H1 (cell line): Measurements from ENCODE around the gene AKR7A3. TPM values are rescaled to one million over a fixed set of nuclear protein-coding genes. Genes with fewer than 3 reads are reported as not detected.

Experiments used
- CREB1 ChIP-seq: IDR thresholded peaks from 2 replicates; pipeline ENCODE4 v1.6.1; 2012; ENCODE audit warnings: inconsistent platforms
- CTBP2 ChIP-seq: IDR thresholded peaks from 2 replicates; pipeline ENCODE4 v1.7.0; 2011; ENCODE audit warnings: borderline replicate concordance, mild to moderate bottlenecking, moderate library complexity, mixed read lengths, low read length; ENCODE audit not compliant: insufficient read depth, insufficient read length
- EGR1 ChIP-seq: IDR thresholded peaks from 2 replicates; pipeline ENCODE4 v1.6.1; 2011; ENCODE audit warnings: low read depth, low read length, borderline replicate concordance
- FOSL1 ChIP-seq: IDR thresholded peaks from 2 replicates; pipeline ENCODE4 v1.6.1; 2011; ENCODE audit warnings: mild to moderate bottlenecking, low read depth, low read length, moderate library complexity; ENCODE audit not compliant: insufficient read depth
- JUND ChIP-seq: IDR thresholded peaks from 2 replicates; pipeline ENCODE4 v1.6.1; 2011; ENCODE audit warnings: mild to moderate bottlenecking, improper control_type of control experiment, low read length
- MAFK ChIP-seq: IDR thresholded peaks from 2 replicates; pipeline ENCODE4 v1.6.1; 2012; ENCODE audit warnings: low read depth, mild to moderate bottlenecking, improper control_type of control experiment, low read length
- SIRT6 ChIP-seq: IDR thresholded peaks from one replicate; pipeline ENCODE4 v1.7.1; 2012; ENCODE audit warnings: low read length, inconsistent platforms
- SP4 ChIP-seq: IDR thresholded peaks from 2 replicates; pipeline ENCODE4 v1.6.1; 2012; ENCODE audit warnings: low read length, inconsistent platforms
- polyA plus RNA-seq, 7 experiments: library from polyadenylated mRNA; depleted of rRNA in 3 of 7; stranded (reverse) in 5 of 7; unstranded in 2 of 7; fragments of >200 nt in 5 of 7; fragments of 200-250 nt in 2 of 7; gene quantifications; 1 replicate in 5 of 7; 2 replicates in 1 of 7; 4 replicates in 1 of 7; pipeline versions ENCODE4 v1.2.1 to v1.2.3, GENCODE V29; 2011 to 2013; ENCODE audit warnings: missing spikeins in 2 of 7, mixed read lengths in 2 of 7
- total RNA-seq: library from RNA; stranded (reverse); fragmentation: NEBNext Ultra II Directional; extraction: Animal tissue kit (Norgen Biotek cat#: 25700); gene quantifications from 2 replicates; pipeline ENCODE4 v1.2.1, GENCODE V29; 2021
- TF ChIP-seq, protein P1 (sequence below): fragments of 300-600 bp; sonication (generic); IDR thresholded peaks from 2 replicates; pipeline ENCODE4 v1.7.1; 2012; ENCODE audit warnings: low read length, moderate library complexity, mild to moderate bottlenecking, inconsistent platforms; ENCODE audit not compliant: insufficient replicate concordance

Gene AKR7A3
- total and polyA plus RNA-seq, 2 of the 8 experiments (the other 6 are each of a cell fraction or from before 2014, with no cell fraction given): 0.62 to 0.65 TPM

DNA sequence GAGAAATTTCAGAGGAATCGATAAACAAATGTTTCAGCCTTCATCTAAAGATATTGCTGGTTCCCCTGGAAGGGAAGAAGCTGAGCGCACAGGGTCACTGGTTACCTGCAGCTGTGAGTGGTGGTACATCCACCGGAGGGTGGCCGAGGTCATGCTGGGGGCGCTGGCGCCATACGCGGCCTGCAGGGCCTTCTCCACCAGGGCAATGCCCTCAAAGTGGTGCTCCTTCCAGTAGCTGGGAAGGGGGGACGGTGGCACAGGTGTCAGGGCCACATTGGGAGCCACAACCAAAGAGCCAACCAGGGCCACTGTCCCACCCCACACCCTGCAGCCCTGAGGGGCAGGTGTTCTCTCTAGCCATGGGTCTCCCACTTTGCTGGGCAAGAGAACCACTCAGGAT lies 4.7 kb downstream of the AKR7A3 start (continued):
- TF ChIP-seq, protein P1, sequence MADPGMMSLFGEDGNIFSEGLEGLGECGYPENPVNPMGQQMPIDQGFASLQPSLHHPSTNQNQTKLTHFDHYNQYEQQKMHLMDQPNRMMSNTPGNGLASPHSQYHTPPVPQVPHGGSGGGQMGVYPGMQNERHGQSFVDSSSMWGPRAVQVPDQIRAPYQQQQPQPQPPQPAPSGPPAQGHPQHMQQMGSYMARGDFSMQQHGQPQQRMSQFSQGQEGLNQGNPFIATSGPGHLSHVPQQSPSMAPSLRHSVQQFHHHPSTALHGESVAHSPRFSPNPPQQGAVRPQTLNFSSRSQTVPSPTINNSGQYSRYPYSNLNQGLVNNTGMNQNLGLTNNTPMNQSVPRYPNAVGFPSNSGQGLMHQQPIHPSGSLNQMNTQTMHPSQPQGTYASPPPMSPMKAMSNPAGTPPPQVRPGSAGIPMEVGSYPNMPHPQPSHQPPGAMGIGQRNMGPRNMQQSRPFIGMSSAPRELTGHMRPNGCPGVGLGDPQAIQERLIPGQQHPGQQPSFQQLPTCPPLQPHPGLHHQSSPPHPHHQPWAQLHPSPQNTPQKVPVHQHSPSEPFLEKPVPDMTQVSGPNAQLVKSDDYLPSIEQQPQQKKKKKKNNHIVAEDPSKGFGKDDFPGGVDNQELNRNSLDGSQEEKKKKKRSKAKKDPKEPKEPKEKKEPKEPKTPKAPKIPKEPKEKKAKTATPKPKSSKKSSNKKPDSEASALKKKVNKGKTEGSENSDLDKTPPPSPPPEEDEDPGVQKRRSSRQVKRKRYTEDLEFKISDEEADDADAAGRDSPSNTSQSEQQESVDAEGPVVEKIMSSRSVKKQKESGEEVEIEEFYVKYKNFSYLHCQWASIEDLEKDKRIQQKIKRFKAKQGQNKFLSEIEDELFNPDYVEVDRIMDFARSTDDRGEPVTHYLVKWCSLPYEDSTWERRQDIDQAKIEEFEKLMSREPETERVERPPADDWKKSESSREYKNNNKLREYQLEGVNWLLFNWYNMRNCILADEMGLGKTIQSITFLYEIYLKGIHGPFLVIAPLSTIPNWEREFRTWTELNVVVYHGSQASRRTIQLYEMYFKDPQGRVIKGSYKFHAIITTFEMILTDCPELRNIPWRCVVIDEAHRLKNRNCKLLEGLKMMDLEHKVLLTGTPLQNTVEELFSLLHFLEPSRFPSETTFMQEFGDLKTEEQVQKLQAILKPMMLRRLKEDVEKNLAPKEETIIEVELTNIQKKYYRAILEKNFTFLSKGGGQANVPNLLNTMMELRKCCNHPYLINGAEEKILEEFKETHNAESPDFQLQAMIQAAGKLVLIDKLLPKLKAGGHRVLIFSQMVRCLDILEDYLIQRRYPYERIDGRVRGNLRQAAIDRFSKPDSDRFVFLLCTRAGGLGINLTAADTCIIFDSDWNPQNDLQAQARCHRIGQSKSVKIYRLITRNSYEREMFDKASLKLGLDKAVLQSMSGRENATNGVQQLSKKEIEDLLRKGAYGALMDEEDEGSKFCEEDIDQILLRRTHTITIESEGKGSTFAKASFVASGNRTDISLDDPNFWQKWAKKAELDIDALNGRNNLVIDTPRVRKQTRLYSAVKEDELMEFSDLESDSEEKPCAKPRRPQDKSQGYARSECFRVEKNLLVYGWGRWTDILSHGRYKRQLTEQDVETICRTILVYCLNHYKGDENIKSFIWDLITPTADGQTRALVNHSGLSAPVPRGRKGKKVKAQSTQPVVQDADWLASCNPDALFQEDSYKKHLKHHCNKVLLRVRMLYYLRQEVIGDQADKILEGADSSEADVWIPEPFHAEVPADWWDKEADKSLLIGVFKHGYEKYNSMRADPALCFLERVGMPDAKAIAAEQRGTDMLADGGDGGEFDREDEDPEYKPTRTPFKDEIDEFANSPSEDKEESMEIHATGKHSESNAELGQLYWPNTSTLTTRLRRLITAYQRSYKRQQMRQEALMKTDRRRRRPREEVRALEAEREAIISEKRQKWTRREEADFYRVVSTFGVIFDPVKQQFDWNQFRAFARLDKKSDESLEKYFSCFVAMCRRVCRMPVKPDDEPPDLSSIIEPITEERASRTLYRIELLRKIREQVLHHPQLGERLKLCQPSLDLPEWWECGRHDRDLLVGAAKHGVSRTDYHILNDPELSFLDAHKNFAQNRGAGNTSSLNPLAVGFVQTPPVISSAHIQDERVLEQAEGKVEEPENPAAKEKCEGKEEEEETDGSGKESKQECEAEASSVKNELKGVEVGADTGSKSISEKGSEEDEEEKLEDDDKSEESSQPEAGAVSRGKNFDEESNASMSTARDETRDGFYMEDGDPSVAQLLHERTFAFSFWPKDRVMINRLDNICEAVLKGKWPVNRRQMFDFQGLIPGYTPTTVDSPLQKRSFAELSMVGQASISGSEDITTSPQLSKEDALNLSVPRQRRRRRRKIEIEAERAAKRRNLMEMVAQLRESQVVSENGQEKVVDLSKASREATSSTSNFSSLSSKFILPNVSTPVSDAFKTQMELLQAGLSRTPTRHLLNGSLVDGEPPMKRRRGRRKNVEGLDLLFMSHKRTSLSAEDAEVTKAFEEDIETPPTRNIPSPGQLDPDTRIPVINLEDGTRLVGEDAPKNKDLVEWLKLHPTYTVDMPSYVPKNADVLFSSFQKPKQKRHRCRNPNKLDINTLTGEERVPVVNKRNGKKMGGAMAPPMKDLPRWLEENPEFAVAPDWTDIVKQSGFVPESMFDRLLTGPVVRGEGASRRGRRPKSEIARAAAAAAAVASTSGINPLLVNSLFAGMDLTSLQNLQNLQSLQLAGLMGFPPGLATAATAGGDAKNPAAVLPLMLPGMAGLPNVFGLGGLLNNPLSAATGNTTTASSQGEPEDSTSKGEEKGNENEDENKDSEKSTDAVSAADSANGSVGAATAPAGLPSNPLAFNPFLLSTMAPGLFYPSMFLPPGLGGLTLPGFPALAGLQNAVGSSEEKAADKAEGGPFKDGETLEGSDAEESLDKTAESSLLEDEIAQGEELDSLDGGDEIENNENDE: no peak
- no peak for TF ChIP-seq CREB1
- TF ChIP-seq EGR1: no peak
- no peak for TF ChIP-seq SP4
- TF ChIP-seq JUND: no peak
- TF ChIP-seq CTBP2: no peak
- TF ChIP-seq SIRT6: no peak
- TF ChIP-seq FOSL1: no peak
- no peak for TF ChIP-seq MAFK
